Type B pancreatic cell (in vitro differentiated cells): ENCODE data around the gene SETBP1. TPM values are rescaled to one million over a fixed set of nuclear protein-coding genes. Genes with fewer than 3 reads are reported as not detected.

Source experiments
- DNase-seq: peaks from one replicate; pipeline ENCODE4 v3.0.0; 2021; ENCODE audit warnings: mixed read lengths; ENCODE audit not compliant: unreplicated experiment; ENCODE audit errors: extremely low spot score
- H3K27ac Mint-ChIP-seq: 2 replicates; pipeline ENCODE4 v1.8.0; 2021; ENCODE audit warnings: mild to moderate bottlenecking, mixed read lengths
- H3K27me3 Mint-ChIP-seq: 2 replicates; pipeline ENCODE4 v1.8.0; 2021; ENCODE audit warnings: mixed read lengths
- H3K36me3 Mint-ChIP-seq: 2 replicates; pipeline ENCODE4 v1.8.0; 2021; ENCODE audit warnings: mixed read lengths
- H3K4me1 Mint-ChIP-seq: one replicate; pipeline ENCODE4 v1.8.0; 2021; ENCODE audit warnings: mixed read lengths; ENCODE audit not compliant: unreplicated experiment
- H3K4me3 Mint-ChIP-seq: 2 replicates; pipeline ENCODE4 v1.8.0; 2021; ENCODE audit warnings: mild to moderate bottlenecking, mixed read lengths
- H3K9me3 Mint-ChIP-seq: 2 replicates; pipeline ENCODE4 v1.8.0; 2021; ENCODE audit warnings: mixed read lengths
- total RNA-seq: library from RNA; stranded (reverse); gene quantifications from 2 replicates; pipeline ENCODE4 v1.2.1, GENCODE V29; 2021; ENCODE audit warnings: low replicate concordance
- TF ChIP-seq, protein P1 (sequence below): fragments of 200-600 bp; sonication (generic); conservative IDR thresholded peaks from 2 replicates; pipeline ENCODE4 v1.5.0; 2021; ENCODE audit warnings: antibody characterized with exemption, mild to moderate bottlenecking

The SETBP1 gene
- total RNA-seq, 1 donor from 2014 or later, result 62.7 TPM

DNA sequence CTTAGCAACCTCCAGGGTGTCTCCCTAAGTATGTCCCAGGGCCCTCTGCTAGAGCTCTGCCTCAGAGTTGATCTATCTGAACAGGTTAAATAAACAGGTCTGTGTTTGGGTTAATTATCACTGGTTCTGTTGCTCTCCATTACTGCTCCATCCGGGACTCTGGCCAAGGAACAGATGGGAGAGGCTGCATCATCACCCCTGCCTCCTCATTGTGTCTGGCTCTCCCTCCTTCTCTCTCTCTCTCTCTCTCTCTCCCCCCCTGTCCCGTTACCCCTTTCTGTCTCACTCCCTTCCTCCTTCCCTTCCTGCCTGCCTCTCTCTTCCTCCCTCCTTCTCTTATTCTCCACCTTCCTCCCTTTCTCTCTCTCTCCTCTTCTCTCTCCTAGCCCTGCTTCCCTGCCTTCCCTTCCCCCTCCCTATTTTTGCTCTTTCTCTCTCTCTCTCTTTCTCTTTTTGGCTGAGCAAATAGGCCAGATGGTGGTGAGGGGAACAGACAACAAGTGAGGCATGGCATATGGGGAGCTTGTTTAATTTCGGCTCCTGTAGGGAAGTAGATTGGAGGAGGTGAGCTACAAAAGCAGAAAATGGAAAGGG lies 62.1 kb downstream of the SETBP1 start:
- H3K9me3 Mint-ChIP-seq, result peaks cover 4% of the 10 kb centered on the region
- H3K27me3 Mint-ChIP-seq, result peaks cover under 1% of the 10 kb centered on the region
- no peak for DNase-seq
- TF ChIP-seq, protein P1, sequence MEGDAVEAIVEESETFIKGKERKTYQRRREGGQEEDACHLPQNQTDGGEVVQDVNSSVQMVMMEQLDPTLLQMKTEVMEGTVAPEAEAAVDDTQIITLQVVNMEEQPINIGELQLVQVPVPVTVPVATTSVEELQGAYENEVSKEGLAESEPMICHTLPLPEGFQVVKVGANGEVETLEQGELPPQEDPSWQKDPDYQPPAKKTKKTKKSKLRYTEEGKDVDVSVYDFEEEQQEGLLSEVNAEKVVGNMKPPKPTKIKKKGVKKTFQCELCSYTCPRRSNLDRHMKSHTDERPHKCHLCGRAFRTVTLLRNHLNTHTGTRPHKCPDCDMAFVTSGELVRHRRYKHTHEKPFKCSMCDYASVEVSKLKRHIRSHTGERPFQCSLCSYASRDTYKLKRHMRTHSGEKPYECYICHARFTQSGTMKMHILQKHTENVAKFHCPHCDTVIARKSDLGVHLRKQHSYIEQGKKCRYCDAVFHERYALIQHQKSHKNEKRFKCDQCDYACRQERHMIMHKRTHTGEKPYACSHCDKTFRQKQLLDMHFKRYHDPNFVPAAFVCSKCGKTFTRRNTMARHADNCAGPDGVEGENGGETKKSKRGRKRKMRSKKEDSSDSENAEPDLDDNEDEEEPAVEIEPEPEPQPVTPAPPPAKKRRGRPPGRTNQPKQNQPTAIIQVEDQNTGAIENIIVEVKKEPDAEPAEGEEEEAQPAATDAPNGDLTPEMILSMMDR, result no peak
- H3K36me3 Mint-ChIP-seq, result peaks cover 30% of the 10 kb centered on the region
- H3K4me3 Mint-ChIP-seq, result peak overlapping the region; percentile 28
- H3K27ac Mint-ChIP-seq, result peak overlapping the region; percentile 15
- H3K4me1 Mint-ChIP-seq, result peaks cover 52% of the 10 kb centered on the region

DNA sequence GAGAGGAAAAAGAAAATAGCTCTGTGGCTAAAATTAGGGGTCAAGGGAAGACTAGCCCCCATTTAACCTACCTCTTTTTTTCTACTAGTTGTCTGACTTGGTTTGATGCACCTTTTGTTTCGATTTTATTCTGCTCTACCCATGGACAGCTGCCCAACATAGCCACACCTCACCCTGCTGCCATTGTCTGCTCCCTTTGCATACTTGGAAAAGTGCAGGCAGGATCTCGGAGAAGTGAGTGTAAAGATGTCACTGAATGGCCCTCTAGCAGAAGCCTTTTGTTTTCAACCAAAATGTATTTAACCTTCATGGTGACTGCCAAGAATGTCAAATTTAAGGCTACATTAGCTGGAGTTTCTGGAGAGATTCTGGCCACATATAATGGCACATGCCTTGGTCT lies 62.9 kb downstream of the SETBP1 start:
- H3K27ac Mint-ChIP-seq, result no peak overlapping the region
- H3K4me1 Mint-ChIP-seq, result peaks cover 58% of the 10 kb centered on the region
- no peak for DNase-seq
- no peaks in the 10 kb centered on the region for H3K9me3 Mint-ChIP-seq
- peaks cover 3% of the 10 kb centered on the region for H3K27me3 Mint-ChIP-seq
- TF ChIP-seq, protein P1, result no peak
- H3K36me3 Mint-ChIP-seq, result peaks cover 28% of the 10 kb centered on the region
- peak overlapping the region; percentile 26 for H3K4me3 Mint-ChIP-seq

DNA sequence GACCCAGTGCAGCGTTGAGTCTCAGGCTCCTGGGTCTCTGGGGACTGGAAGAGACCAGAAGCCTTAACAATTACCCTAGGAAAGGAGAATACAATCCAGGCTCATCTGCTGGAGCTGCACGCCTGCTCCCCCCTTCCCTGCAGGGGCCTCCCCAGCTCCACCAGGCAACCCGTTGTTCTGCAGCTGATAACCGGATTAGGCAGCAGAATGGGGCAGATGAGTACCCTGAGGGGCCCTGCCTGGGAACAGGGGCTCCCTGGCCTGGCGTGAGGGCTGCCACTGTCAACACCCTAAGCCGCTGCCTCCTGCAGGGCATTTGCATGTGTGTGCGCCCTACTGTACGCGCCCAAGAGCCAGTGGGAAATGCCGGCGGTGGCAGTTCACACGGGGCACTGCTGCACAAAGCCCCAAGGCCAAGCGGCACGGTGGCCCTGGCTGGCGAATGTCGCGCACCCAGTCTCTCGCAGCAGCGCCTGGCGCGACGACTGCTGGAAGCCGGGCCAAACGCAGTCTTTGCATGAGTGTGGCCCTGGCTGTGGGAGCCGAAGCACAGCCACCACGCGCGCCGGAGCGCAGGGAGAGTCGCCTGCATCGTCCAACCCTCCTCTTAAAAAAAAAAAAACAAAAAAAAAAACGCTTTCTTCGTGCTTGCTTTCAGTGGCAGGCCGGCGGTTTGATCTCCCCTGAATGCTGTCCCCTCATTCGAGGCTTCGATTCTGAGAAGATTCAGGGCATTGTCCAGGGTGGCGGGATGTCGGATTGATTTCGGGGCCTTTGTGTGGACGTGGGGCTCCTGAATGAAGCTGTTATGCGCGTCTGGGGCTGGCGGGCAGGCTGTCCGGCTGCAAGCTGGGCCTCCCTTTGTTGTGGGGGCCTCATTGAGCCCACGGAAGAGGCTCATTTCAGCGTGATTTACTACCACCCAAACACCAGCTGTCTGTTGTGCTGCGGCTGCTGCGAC lies 63.8 kb downstream of the SETBP1 start:
- Mint-ChIP-seq H3K4me1 (peaks cover 58% of the 10 kb centered on the region), H3K27me3 (peaks cover 3% of the 10 kb centered on the region), H3K9me3 (no peaks in the 10 kb centered on the region), H3K36me3 (peaks cover 23% of the 10 kb centered on the region), H3K4me3 (peak overlapping the region; percentile 59), H3K27ac (no peak overlapping the region)
- TF ChIP-seq, protein P1, result peak; percentile 42
- no peak for DNase-seq

DNA sequence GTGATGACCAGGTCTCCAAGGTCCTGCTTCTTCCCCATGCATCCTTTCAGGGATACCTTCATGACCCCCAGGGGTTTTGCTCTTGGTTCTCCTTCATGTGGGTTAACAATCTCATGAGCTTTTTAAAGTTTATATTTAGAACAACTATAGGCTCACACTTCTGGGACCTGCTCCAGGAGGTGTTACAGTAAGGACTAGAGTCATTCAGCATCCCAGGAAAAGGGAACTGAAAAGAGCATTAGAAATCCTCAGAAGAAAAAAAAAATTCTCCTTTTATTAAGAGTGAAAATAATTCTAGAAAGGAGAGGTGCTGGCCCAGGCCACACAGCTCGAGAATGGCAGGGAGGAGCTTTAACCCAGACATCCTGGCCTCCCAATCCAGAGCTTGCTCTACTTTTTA lies 66.5 kb downstream of the SETBP1 start:
- no peak overlapping the region for H3K4me3 Mint-ChIP-seq
- TF ChIP-seq, protein P1, result no peak
- H3K36me3 Mint-ChIP-seq, result peaks cover 22% of the 10 kb centered on the region
- no peak overlapping the region for H3K27ac Mint-ChIP-seq
- H3K27me3 Mint-ChIP-seq, result peaks cover 3% of the 10 kb centered on the region
- no peak for DNase-seq
- H3K9me3 Mint-ChIP-seq, result no peaks in the 10 kb centered on the region
- peaks cover 36% of the 10 kb centered on the region for H3K4me1 Mint-ChIP-seq

DNA sequence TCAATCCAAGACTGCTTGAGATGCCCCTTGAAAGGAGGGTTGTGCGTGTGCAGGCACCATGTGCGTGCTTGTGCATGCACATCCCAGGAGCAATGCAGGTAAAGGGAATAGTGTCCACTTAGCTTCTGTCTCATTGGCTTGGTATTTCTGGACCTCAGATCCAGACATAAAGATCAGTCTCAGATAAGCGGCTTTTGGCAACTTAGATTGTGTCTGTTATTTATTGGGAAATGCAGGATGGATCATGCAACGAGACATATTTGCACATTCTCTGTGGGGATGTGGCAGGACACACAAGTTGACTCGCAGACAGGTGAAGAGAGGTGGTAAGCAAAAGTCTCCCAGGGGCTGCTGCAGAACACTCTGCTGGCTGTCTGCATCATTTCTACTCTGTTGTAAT lies 67.9 kb downstream of the SETBP1 start:
- Mint-ChIP-seq H3K4me3 (no peak overlapping the region), H3K27ac (no peak overlapping the region), H3K4me1 (peaks cover 22% of the 10 kb centered on the region), H3K9me3 (peaks cover 2% of the 10 kb centered on the region), H3K27me3 (peaks cover 3% of the 10 kb centered on the region), H3K36me3 (peaks cover 25% of the 10 kb centered on the region)
- DNase-seq, result no peak
- TF ChIP-seq, protein P1, result no peak
